Hepatic stellate cell (primary cell): Measurements from ENCODE around the gene SPATA6L.
"Not testable (repeated sequence)": the region's sequence is repeated elsewhere in the genome, so short reads cannot be mapped to it uniquely, and the experiment has no call there.

ENCODE experiments used
- DNase-seq: peaks from one replicate; pipeline ENCODE4 v3.0.0; 2011; ENCODE audit warnings: low spot score

SPATA6L gene

DNA sequence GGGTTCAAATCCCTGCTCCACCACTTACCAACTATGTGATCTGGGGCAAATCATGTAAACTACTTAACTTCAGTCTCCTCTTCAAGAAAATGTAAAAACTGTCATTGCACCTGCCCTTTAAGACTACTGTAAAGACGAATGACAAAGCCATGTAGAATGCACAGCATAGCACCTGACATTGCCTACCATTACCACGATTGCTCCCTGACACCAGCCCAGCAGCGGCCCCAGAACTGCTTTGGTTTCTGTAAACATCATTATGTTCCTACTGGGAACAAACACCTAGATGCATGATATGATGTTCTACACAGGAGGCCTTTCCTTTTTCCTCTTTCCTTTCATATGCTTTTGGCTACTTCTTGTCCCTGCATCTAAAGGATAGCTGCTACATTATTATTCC lies 27.3 kb downstream of the SPATA6L start:
- no peak for DNase-seq

DNA sequence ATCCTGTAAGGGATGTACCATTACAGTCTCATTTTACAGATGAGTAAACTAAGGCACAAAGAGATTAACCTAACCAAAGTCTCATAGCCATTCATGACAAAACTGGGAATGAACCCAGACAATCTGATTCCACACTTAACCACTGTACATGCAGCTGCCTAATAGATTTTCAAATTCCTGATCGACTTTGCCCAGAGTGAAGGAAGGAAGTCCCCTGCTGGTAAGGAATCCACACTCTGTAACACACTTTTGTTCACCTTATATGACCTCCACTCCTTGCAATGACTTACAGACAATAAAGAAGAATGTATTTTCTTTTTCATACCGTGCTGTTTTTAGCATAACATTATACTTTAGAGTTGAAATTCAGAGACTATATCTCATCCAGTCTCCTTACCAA lies 35.4 kb downstream of the SPATA6L start:
- DNase-seq: no peak

DNA sequence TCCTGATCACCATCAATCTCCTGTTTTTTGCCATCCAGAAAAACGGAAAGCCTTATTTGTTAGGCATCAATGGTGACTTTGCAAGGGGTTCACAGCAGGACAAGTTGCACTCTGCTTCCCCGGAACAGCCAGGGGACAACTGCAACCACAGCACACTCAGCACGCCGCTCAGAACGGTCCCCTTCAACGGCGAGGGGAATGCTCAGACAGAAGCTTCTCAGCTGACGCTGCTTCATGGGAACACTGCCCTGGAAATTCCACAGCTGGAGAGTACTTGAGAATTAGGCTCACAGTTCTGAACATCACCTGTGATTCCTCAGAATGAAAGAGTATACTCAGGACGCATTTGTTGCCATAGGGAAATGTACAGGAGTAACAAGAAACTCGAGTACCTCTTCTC lies 44.3 kb downstream of the SPATA6L start:
- DNase-seq: no peak

DNA sequence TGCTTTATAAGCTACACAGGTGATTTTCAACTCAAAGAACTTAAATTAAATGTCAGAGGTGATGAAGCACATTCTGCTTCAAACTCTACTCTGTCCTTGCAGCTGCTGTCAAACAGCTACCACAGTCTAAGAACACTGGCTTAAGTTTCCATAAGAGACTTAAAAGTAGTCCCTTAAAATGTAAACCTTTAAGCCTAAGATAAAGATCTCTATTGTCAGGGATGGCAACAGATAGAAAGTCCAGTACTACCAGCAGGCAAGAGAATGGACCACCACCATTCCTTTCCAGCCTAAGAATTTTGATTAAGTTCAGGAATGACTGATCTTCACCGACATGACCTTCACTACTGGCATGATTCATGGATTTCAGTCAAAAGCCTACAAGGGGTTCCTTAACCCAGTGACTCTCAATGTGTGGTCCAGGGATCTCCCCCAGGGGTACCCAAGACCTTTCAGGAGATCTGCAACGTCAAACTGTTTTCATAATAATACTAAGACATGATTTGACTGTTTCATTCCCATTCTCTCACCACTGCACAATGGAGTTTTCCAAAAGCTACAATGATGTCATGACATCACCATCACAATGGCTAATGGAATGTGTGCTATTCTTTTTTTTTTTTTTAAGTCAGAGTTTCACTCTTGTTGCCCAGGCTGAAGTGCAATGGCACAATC lies 45.3 kb downstream of the SPATA6L start:
- peak; percentile 26 for DNase-seq

DNA sequence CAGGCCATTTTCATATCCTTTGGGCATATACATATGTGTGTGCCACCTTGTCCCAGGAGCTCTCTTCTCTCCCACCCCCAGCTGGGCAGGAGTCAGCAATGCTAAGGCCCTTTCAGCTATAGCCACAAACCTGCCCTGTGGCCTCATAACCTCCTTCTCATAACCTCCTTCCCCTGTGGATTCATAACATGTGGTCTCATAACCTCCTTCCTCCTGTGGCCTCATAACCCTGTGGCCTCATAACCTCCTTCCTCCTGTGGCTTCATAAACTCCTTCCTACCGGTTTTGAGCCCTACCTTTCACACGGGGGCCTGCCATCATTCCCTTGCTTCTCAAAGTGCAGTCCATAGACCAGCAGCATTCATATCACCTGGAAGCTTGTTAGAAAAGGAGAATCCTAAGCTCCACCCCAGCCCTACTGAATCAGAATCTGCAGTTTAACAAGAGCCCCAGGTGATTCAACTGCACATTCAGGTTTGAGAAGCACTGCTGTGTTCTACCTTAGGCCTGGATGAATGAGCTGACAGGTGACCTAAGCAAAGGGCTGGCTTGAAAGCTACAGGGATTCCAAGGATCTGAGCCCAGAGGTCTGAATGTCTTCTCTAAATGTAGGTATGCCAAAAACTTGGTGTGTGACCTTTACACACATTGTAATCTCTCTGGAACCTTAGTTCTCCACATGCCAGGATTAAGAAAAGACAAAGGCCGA lies 46.1 kb downstream of the SPATA6L start:
- DNase-seq: no peak

DNA sequence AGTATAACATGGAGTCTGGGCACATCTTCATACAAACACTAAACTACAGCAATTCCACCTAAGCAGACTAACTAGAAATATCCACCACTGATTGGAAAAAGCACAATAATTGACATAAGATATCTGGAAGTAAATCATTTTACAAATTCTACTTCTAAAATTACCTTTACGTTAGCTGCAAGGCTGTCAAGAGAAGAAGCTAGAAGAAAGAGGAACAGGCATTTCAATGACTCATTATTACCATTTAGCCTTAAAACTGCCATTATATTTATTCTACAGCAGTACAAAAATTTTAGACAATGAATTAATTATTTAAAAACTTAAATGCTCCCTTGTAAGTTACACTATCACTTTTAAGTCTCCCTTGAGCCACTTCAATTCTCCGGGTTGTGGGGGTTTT lies 47.6 kb downstream of the SPATA6L start:
- no peak for DNase-seq

DNA sequence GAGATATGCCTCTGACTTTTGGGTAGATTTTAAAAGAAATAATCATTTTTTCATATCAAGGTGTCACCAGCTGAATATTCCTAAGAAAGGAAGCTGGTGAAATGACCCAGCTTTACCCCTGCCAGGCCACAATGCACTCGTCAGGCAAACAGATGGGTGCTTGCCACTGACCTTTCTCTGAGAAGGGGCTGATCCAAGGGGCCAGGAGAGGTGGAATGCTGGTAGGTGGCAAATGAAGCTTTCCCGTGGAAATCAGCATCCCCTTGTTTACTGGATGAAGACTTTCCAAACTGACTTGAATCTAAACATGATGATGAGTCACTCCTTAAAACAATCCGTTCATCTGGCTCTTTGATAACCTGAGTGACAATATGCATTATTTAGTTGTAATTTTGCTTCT lies 48.5 kb downstream of the SPATA6L start:
- DNase-seq: no peak

DNA sequence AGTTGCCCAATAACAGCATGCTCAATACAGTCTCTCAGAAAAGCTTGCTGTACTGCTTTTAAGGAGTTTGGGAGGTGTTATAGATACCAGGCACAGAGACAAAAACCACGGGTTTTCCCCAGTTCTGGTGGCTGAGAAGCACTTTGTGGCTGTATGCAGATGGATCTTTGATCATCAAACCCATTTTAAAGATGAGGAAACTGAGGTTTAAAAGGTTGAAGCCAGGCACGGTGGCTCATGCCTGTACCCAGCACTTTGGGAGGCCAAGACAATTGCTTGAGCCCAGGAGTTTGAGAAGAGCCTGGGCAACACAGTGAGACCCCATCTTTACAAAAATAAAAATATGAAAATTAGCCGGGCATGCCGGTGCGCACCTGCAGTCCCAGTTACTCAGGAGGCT lies 50.5 kb downstream of the SPATA6L start:
- DNase-seq: no peak

DNA sequence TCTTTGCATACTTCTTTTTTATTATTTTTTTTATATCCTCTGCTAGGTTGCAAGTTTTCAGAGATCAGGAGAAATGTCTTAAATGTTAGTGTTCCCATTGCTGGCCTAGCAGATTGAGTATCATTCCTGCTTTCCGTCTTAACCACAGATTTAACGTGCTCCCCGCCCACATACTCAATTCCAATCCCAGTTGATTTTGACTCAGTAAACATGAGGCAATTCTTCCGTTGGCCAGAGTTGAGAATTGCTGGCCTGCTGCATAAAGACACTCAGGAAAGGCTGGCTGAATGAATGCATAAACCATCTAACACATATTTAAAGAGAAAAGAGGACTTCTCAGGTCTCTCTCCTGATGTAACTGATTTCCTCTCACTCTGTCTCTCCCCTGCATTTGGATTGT lies 51.0 kb downstream of the SPATA6L start:
- peak; percentile 29 for DNase-seq

DNA sequence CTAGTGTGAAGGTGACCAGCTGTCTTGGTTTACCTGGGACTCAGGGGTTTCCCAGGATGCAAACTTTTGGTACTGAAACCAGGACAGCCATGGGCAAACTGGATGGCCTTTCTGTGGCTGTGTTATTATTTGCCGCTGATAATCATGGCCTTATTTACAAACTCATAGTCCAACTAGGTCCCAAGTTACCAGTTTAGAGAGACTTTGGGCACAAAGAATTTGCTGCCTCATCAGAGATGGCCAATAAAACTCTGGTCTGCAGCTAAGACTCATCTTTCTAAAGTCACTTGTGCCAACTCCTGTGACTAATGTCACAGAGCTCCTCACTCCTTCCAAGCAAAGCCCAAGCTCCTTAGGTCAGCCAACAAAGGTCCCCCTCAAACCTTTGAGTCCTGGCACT lies 51.7 kb downstream of the SPATA6L start:
- no peak for DNase-seq

DNA sequence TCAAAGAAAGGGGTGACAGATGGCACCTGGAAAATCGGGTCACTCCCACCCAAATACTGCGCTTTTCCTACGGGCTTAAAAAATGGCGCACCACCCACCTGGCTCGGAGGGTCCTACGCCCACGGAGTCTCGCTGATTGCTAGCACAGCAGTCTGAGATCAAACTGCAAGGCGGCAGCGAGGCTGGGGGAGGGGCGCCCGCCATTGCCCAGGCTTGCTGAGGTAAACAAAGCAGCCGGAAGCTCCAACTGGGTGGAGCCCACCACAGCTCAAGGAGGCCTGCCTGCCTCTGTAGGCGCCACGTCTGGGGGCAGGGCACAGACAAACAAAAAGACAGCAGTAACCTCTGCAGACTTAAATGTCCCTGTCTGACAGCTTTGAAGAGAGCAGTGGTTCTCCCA lies 60.2 kb downstream of the SPATA6L start:
- not testable (repeated sequence) for DNase-seq

DNA sequence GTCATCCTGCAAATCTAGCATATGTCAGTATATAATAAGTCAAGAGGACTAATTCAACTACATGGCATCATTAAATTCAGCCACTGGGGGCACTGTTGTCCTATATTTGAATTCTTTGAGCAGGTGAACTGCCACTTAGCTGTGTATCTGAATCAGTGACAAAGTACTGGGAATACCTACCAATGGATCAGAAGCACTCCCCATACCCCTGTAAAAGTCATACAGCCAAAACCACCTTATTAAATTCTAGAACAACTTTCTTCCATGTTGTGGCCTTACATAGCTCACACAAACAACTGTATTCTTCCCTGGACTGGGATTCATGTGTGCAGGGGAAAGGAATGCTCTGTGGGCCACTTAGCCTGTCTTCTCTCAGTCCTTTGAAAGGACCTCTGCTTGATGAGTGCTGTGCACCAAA lies 61.6 kb downstream of the SPATA6L start:
- DNase-seq: peak; percentile 44

DNA sequence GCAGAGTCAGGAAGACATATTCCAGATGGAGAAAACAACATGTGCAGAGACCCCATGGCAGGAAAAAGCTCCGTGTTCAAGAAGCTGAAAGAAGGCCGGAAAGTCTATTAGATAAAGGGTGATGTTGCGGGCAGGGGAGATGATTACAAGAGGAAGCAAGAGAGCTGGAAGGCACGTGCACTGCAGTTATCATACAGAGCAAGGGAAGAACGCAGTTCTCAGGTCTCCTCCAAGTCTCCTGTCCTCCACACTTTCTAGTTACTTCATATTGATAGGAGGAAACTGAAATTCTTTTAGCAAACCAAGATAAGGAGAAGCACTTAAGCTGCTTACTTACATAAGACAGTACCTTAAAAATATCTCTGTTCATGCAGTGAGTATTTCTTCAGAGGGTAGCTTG lies 62.5 kb downstream of the SPATA6L start:
- DNase-seq: no peak

DNA sequence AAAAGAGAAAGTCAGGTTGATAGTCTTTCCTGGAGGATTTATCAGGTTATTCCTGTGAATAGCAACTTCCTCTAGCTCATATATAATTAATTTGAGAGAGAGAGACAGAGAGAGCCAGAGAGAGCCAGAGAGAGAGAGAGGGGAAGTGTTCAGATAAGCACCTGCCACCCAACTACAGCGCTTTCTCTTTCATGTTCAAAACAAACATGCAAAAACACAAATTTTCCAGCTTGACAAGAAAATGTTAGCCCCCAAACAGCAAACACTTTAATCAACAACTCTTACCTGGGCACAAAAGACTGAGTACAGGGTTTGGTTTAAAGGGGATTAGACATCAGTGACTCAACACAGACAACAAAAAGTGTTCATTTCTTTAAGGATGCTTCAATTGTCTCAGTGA lies 65.9 kb downstream of the SPATA6L start:
- no peak for DNase-seq

DNA sequence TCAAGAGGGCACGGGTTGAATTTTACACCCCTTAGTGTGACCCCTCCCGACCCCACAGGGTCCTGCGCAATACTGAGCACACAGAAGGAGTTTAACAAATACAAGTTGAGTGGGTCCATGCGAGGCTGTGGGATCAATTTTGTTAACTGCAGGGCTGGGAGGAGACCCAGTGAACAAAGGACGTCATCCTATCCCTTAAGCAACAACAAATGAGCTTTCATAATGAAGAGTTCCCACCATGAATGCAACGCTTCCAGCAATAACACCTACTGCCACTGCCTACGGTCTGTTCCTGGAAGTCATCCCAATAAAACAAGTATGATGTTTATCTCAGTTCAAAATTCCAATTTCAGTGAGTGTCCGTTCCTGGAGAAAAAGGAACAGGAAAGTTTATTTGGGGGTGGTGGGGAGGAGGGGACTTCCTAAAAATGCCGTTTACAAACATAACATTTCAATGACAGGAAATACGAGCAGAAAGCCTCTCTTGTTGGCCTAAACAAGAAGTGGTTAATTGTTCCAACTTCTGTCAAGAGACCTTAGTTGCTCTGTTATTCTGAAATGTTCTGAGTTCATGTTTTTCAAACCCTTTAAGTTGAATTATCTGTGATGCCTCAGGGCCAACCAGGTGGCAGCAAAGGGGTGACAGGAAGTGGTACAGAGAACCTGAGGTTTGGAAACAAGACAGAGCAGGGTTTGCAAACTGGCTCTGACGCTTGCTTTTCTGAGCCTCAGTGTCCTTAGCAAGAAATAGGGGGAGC lies 69.9 kb downstream of the SPATA6L start:
- DNase-seq: no peak

DNA sequence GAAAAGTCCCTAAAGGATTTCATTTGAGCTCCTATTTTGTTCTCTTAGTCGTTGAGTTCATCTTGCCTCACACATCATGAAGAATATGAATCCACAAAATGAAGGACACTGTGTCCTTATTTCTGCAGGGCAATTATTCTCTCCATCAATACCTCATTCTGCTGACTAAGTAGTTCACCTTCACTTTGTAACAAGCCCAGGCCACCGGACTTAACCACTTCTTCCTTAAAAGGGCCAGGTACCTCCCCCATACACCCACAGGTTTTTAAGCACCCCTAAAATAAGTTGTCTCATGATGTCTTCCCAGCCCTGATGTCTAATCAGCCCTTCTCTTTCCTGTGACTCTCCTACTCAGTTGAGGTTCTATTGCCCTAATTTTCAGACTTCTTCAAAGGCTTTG lies 71.3 kb downstream of the SPATA6L start:
- DNase-seq: no peak

DNA sequence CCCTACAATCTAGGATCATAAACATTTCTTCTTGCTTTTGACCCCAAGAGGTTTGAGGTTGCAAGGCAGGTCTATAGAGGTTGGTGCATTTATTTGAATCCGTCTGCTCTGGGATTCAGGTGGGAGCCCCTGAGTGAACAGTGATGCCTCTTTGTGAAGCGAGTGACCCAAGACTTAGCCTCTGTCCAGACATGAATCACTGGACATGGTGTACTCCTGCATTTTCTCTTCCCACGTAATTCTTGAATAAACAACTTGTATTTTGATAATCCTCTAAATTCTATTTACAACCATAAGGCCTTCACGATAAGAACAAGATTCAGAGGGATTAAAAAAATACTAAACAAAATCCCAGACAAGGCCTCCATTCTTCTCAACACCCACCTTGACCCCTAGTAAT lies 71.7 kb downstream of the SPATA6L start:
- no peak for DNase-seq

DNA sequence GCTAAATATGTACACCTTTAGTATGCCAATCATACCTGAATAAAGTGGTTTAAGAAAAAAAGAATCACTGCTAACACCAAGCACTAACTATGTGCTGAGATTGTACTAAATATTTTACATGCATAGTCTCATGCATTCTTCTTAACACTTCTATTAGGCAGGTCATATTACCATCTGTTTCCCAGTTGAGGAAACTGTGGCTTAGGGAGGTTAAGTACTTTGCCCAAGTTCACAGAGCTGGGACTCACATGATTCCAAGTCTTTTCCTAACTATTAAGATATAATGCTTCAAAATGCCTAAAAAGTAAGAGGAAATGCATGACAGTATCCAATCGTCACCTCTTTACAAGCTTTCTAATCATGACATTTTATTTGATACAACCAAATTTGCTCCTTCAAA lies 73.4 kb downstream of the SPATA6L start:
- no peak for DNase-seq

DNA sequence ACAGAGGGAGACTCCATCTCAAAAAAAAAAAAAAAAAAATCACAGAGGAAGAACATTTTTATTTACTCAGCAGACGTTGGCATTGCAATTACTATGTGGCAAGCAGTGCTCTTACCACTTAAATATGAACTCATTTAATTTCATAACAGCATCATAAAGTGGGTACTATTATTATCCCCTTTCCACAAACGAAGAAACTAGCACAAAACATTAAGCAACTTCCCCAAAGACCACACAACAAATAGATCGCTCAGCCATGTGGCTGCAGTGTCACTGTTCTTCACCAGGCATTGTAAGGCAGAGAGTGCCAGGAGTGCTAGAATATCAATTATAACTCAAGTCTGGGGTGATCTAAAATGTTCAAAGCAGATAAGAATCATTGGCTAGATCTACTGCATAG lies 74.0 kb downstream of the SPATA6L start:
- no peak for DNase-seq

DNA sequence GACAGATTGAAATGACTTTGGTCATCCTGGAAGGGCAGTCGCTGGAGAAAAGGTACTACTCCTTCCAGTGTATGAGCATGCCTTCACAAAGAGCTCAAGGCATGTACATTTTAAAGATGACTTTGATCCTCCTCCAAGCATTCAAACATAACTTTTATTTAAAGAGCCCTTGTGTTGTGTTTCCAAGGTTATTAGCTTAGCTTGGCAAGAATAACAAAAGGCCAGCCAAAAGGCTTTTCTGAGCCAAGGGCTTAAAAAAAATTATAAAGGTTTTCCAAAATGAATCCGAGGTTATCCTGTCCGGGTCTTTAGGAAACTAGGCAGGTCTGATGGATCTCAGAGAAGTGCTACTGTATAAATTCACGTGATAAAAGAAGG lies 75.2 kb downstream of the SPATA6L start:
- no peak for DNase-seq

DNA sequence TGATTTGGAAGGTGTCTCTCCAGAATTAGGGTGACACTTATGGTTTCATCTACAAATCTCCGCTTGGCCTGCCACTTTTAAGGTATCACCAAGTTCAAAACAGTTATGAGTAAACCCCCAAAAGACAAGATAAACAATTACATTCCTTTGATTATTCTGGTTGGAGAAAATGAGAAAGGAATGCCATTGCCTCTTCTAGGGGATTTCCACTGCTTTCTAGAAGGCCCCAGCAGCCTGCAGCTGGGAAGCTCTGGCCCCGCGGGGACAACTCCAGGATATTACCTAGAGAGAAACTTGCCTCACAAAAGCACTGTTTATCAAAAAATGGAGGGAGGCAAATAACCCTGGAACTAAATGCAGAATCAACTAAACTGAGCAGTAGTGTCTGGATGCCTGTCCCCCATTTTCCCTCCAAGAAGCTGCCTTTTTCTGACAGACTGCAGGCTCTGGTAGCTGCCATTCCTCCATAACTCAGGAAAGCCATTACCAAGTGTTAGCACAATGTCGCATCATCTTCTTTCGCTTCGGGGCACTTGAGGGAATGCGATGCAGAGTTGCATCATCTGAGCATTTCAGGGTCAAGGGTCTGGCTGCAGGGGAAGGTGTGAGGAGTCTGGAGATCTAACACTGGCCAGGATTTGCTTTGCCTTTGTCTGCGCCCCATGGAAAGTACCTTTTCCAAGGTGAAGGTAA lies 75.7 kb downstream of the SPATA6L start:
- DNase-seq: peak; percentile 19

DNA sequence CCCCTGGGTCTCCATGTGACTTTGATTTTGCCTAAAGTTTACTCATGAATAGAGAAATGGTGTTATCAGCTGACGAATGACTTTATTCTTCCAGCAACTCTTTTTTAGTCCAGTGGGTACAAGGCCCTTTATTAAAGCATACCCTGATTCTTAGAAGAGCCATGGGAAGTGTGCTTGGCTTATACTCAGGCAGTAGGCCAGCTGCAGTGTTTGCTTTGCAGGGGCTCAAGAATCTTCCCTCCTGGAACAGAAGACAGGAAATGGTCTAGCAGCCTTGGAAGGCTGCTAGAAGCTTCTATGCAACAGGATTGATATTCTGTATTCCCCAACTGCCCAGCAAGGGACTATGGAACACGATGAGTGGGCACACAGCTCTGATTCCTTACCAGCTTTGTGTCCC lies 77.6 kb downstream of the SPATA6L start:
- DNase-seq: no peak

DNA sequence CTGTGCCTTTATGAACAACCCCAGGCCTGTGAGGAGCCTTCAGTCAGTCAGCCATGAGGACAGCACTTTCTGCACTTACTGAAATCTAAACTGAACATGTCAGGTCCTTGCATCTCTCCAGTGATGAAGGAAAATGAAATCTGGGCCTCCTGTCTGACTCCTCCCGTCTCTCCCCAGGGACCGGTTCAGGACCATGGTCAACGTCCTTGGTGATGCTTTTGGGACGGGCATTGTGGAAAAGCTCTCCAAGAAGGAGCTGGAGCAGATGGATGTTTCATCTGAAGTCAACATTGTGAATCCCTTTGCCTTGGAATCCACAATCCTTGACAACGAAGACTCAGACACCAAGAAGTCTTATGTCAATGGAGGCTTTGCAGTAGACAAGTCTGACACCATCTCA lies 81.1 kb downstream of the SPATA6L start:
- DNase-seq: no peak
